Panc1 (cell line): ENCODE data around the gene RGS3. TPM values are rescaled to one million over a fixed set of nuclear protein-coding genes. Genes with fewer than 3 reads are reported as not detected.
A peak's percentile ranks its signal among the peaks of the same experiment; 100 is the strongest.

Source experiments
- ATAC-seq: fragments of 200-7000 bp; cut with Tn5 transposase; 2 replicates; pipeline ENCODE4 v1.9.1; 2020; ENCODE audit warnings: mild to moderate bottlenecking, moderate library complexity
- BruUV-seq: library from RNA; stranded (reverse); fragments of 400-500 nt; replicated peaks from 2 replicates; lab custom pipeline; 2021; lab: Mats Ljungman, UMichigan
- CTCF ChIA-PET: fragments of 300-600 bp; sonication (Branson Sonifier 250); formaldehyde crosslinking; loops from one replicate; lab custom pipeline; 2022; ENCODE audit warnings: antibody characterized with exemption; lab: Charles Lee
- POLR2A ChIA-PET: fragments of 300-600 bp; sonication (Branson Sonifier 250); formaldehyde crosslinking; loops from one replicate; lab custom pipeline; 2022; ENCODE audit warnings: antibody characterized with exemption; lab: Charles Lee
- DNase-seq: peaks from one replicate; pipeline ENCODE4 v3.0.0-alpha.2; 2010; ENCODE audit warnings: low read depth, low spot score
- H3K27ac ChIP-seq: 2 replicates; pipeline ENCODE4 v1.5.1; 2011; ENCODE audit warnings: mild to moderate bottlenecking, low read length, inconsistent platforms
- H3K27me3 ChIP-seq: fragments of 200-500 bp; sonication (Bioruptor generic); 2 replicates; pipeline ENCODE4 v1.6.0; 2014; ENCODE audit warnings: low read length, inconsistent platforms; ENCODE audit not compliant: control insufficient read depth, insufficient read depth
- H3K36me3 ChIP-seq: fragments of 200-500 bp; sonication (Bioruptor generic); 2 replicates; pipeline ENCODE4 v1.5.1; 2014; ENCODE audit warnings: inconsistent platforms, mild to moderate bottlenecking, low read length, moderate library complexity; ENCODE audit not compliant: control insufficient read depth, insufficient read depth
- H3K4me1 ChIP-seq: 2 replicates; pipeline ENCODE4 v1.5.1; 2011; ENCODE audit warnings: inconsistent platforms, mild to moderate bottlenecking, low read length, moderate library complexity; ENCODE audit not compliant: control insufficient read depth, insufficient read depth
- H3K4me3 ChIP-seq, 2 experiments: 2 replicates each; pipeline ENCODE4 v1.5.1; 2011 to 2012; ENCODE audit warnings: low read depth in 2 of 2, low read length in 2 of 2, mild to moderate bottlenecking in 2 of 2, inconsistent platforms in 1 of 2, moderate library complexity in 1 of 2
- H3K9me3 ChIP-seq: fragments of 200-500 bp; sonication (Bioruptor generic); 2 replicates; pipeline ENCODE4 v1.5.1; 2014; ENCODE audit warnings: low read depth, mild to moderate bottlenecking, inconsistent platforms, low read length, moderate library complexity; ENCODE audit not compliant: control insufficient read depth, insufficient read depth
- CTCF ChIP-seq: fragments of 450-650 bp; IDR thresholded peaks from 2 replicates; pipeline ENCODE4 v1.5.1; 2017; ENCODE audit warnings: mild to moderate bottlenecking
- POLR2AphosphoS5 ChIP-seq: IDR thresholded peaks from 2 replicates; pipeline ENCODE4 v1.6.1; 2012; ENCODE audit warnings: mild to moderate bottlenecking, low read depth, low read length, moderate library complexity
- REST ChIP-seq, 2 experiments: IDR thresholded peaks; 2 replicates each; pipeline ENCODE4 v1.6.1; 2011 to 2012; ENCODE audit warnings: low read depth in 2 of 2, control low read depth in 1 of 2, low read length in 1 of 2, mild to moderate bottlenecking in 1 of 2, moderate library complexity in 1 of 2; ENCODE audit not compliant: insufficient read depth in 1 of 2
- SIN3A ChIP-seq: IDR thresholded peaks from 2 replicates; pipeline ENCODE4 v1.6.1; 2012; ENCODE audit warnings: low read depth, mild to moderate bottlenecking, low read length, moderate library complexity, borderline replicate concordance; ENCODE audit not compliant: insufficient read depth
- TCF7L2 ChIP-seq: IDR thresholded peaks from 2 replicates; pipeline ENCODE4 v1.6.1; 2011; ENCODE audit warnings: mild to moderate bottlenecking, low read depth, low read length, inconsistent platforms
- in situ Hi-C: cut with HindIII; loops from 2 replicates; pipeline ENCODE4 v1.10.0; 2016; ENCODE audit warnings: low sequenced_read_pairs, low pct_unique_long_range_greater_than_20kb
- intact Hi-C: fragments of 100-400 bp; cut with micrococcal nuclease; formaldehyde crosslinking; loops from one replicate; pipeline ENCODE4 v1.10.0; 2022; ENCODE audit not compliant: unreplicated experiment
- total RNA-seq: library from RNA; stranded (reverse); gene quantifications from one replicate; pipeline ENCODE4 v1.2.1, GENCODE V29; 2021; ENCODE audit not compliant: unreplicated experiment

The RGS3 gene
- total RNA-seq, 1 experiment from 2014 or later, result 15.1 TPM

GRCh38 chr9:113583511-113584427 is 120.2 kb downstream of the RGS3 start:
- ATAC-seq (no peak), DNase-seq (no peak)
- Histone ChIP-seq H3K27ac (no peak overlapping the region), H3K4me3 (no peak overlapping the region), H3K4me1 (peaks cover 9% of the 10 kb centered on the region), H3K9me3 (no peaks in the 10 kb centered on the region), H3K36me3 (no peaks in the 10 kb centered on the region), H3K27me3 (no peaks in the 10 kb centered on the region)
- ChIA-PET POLR2A (no interaction called here), CTCF (no interaction called here)
- BruUV-seq, result no TSS peak
- intact Hi-C loops (no loop called here), in situ Hi-C loops (no loop called here)
- TF ChIP-seq SIN3A, result no peak

GRCh38 chr9:113584428-113585084 is 121.0 kb downstream of the RGS3 start:
- Histone ChIP-seq H3K27me3 (no peaks in the 10 kb centered on the region), H3K27ac (no peak overlapping the region), H3K9me3 (no peaks in the 10 kb centered on the region), H3K36me3 (no peaks in the 10 kb centered on the region), H3K4me1 (peaks cover 3% of the 10 kb centered on the region; the same call in 1 of the 2 replicates), H3K4me3 (no peak overlapping the region)
- ATAC-seq, result no peak
- no TSS peak for BruUV-seq
- TF ChIP-seq REST (IDR thresholded peaks at IDR 0.05; ENCODE audit: insufficient read depth in 1 of 2, low read depth in 2 of 2, low read length in 1 of 2) (no peak), POLR2AphosphoS5 (no peak), SIN3A (no peak), TCF7L2 (no peak), CTCF (no peak)
- intact Hi-C loops (no loop called here), in situ Hi-C loops (no loop called here)
- no peak for DNase-seq
- CTCF ChIA-PET, result no interaction called here
- POLR2A ChIA-PET, result no interaction called here

DNA sequence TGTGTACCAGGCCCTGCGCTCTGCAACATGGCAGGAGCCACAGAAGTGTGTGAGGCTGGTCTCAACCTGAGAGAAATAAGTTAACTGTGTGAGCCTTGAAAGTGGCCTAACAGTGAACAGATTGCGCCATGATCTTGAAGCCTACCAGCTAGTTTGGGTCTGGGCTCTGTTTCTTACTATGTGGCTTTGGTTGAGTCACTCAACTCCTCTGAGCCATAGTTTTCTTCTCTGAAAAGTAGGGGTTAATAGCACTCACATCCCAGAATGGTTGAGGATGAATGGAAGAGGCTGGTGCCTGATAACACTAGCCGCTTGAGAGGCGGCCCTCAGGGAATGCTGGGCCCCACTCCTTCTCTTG is 121.5 kb downstream of the RGS3 start:
- intact Hi-C loops (no loop called here), in situ Hi-C loops (no loop called here)
- no peaks in the 10 kb centered on the region for H3K9me3 ChIP-seq
- H3K4me1 ChIP-seq, result 0 out of 2 replicates have a peak, but pooled peaks cover 3% of the 10 kb centered on the region
- no peak for DNase-seq
- no peaks in the 10 kb centered on the region for H3K36me3 ChIP-seq
- H3K27ac ChIP-seq, result no peak overlapping the region
- H3K4me3 ChIP-seq, result no peak overlapping the region
- POLR2A ChIA-PET, result no interaction called here
- TSS peak; percentile 57 for BruUV-seq
- H3K27me3 ChIP-seq, result no peaks in the 10 kb centered on the region
- ATAC-seq, result no peak
- no peak for TF ChIP-seq TCF7L2
- TF ChIP-seq REST (IDR thresholded peaks at IDR 0.05; ENCODE audit: insufficient read depth in 1 of 2, low read depth in 2 of 2, low read length in 1 of 2), result no peak
- no peak for TF ChIP-seq CTCF
- CTCF ChIA-PET, result no interaction called here
